ENCODE measurements around the gene JMJD6. TPM values are rescaled to one million over a fixed set of nuclear protein-coding genes. Genes with fewer than 3 reads are reported as not detected.
"Not testable (repeated sequence)": the region's sequence is repeated elsewhere in the genome, so short reads cannot be mapped to it uniquely, and the experiment has no call there.

Gene JMJD6
- 10 to 100 TPM; 72.2 to 76.2 TPM for total RNA-seq

DNA sequence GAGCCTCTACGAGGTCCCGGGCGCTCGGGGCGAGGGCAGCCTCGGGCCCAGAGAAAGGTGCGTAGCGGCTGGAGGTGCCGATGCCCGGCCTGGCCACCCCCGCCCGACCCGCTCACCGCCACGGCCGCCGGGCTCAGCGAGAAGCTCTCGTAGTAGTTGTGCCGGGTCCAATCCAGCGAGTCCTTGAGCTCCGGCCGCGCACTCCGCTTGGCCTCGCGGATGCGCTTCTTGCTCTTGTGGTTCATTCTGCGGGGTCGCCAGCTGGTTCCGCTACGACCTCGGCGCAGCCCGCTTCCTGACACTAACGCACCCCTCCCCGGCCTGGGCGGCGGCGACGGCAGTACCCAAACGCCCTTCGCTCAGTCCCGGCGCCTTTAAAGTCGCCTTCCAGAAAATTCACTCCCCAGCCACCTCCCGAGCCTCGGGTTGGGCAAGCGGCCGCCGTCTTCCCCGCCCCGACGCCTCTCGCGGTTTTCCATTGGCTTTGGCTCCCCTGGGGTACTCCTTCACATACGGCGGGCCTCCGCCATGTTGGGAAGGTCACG lies at the start of gene JMJD6:
Gene JMJD6 (minus strand): TSS at position 376 of the 545 bp plus-strand sequence. CDS start 131 bp downstream, at position 245.
- POLR2A ChIA-PET, result interaction anchor here (0.9 to 6.6 kb wide), 5 partner anchors 8 to 168 kb away, joined by 3 to 87 read pairs (median 6); partner anchors contain the start of genes MFSD11 and SRSF2

DNA sequence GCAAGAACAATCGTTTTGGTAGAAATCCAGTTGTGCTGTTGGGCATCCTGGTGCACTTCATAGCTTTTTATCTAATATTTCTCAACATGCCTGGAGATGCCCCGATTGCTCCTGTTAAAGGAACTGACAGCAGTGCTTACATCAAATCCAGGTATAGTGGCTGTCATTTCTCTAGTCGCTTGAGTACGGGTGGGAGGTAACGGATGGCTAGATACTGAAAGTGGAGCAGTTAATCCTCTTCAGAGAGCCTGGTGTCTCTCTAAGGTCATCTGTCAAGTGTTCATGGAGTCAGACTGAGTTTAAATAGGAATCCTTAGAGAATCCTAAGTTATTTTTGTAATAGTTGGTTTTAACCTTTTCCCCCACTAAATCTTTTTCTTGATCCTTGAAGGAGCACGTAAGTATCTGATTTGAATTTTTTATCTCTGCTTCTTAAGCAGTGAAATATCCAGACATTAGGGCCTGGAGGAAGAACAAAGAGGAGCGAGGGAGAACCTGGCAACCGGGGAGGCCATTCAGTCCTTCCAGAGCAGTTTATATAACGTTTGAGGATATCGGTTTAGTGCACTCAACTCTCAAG lies 48.7 kb upstream of the JMJD6 start:
- ChIA-PET POLR2A (no interaction called here), CTCF (no interaction called here)

More for the DNA sequence above, at the start of gene JMJD6:
- CTCF ChIA-PET, result interaction anchor here (0.7 to 2.9 kb wide), 4 partner anchors 10 to 60 kb away, joined by 3 to 18 read pairs (median 10); partner anchors contain the start of genes MFSD11 and SRSF2

DNA sequence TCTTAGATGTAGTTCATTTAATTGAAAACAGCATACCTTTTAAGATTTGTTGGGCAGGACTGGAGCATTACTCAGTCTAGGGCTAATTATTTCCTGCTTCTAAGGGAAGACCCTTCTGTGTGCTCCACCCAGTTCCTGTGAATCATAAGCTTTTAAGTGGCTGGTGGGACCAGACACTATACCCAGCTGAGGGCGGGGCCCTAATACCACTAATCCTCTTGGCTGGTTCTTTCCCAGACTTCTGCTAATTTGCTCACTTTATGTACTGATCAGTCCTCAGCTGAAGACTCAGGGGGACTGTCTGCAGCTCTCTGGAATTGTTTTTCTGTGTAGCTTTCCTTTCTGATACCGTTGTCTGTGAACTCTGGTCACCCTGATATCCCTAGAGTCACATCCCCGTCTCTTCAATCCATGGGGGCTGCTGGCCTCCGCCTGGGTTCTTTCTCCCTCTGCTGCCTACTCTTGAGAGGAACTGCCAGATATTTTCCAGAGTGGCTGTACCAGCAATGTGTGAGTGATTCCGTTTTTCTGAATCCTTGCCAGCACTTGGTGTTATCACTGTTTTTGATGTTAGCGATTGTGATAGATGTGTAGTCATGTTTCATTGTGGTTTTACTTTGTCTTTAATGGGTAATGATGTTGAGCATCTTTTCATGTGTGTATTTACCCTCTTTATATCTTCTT lies 46.6 kb upstream of the JMJD6 start:
- POLR2A ChIA-PET, result interaction anchor here (0.9 kb wide), 1 partner anchor 55 kb away, joined by 3 read pairs; no protein-coding TSS in a partner anchor

DNA sequence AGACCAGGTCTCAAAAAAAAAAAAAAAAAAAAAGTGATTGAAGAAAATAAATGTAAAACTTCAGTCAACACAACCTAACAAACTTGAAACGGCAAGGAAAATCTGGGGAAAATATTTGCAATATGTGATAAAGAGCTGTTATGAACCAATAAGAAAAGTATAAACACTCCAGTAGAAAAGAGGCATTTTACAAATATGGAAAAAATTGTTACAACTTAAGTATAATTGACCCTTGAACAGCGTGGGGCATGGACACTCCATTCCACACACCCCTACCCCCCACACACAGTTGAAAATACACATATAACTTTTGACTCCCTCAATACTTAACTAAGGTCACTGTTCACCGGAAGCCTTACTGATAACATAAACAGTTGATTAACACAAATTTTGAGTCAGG lies 32.2 kb upstream of the JMJD6 start:
- POLR2A ChIA-PET, result interaction anchor here (0.6 to 0.7 kb wide), 2 partner anchors 22 to 330 kb away, joined by 3 read pairs; no protein-coding TSS in a partner anchor
- CTCF ChIA-PET, result interaction anchor here (0.7 kb wide), 3 partner anchors 11 to 42 kb away, joined by 3 to 4 read pairs (median 4); no protein-coding TSS in a partner anchor

More for the DNA sequence above, 46.6 kb upstream of the JMJD6 start:
- CTCF ChIA-PET, result interaction anchor here (1.1 to 1.2 kb wide), 2 partner anchors 20 to 35 kb away, joined by 3 read pairs; partner anchors contain the start of gene MFSD11

DNA sequence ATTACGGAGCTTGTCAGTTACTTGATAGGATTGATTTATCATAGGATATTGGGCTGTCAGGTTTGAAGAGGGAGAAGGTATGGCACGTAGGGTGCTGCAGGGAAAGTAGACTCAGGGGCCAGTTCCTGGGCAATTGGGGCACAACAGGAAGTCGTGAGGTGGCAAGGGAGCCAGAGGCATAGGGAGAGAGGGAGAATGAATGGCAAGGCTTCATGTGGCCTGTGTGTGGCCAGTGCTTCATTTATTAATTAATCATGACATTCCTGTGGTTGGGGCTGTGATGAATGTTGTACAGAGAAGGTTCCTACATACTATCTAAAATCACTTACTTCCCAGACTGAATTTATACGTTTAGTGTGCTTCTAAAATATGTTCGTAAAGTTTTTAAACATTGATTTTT lies 30.9 kb upstream of the JMJD6 start:
- POLR2A ChIA-PET, result no interaction called here
- CTCF ChIA-PET, result interaction anchor here (0.6 kb wide), 1 partner anchor 454 kb away, joined by 3 read pairs; no protein-coding TSS in a partner anchor

DNA sequence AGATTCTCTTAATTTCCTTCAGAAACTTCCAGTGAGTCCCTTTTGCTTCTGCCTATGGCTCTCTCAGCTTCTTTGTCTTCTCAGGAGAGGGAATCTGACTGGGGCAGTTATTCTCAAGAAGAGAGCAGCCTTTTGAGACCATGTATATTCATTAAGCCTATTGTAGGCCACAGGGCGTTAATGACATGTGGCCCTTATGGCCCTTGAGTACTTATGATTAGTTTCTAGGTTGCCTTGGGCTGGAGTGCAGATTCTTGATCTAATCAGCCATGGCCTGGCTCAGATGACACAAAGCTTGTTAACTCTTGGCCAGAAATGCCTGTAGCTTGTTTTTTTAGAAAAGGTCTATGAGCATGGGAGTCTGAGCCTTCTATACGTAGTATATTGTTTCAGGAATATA lies 28.9 kb upstream of the JMJD6 start:
- ChIA-PET POLR2A (no interaction called here), CTCF (no interaction called here)

DNA sequence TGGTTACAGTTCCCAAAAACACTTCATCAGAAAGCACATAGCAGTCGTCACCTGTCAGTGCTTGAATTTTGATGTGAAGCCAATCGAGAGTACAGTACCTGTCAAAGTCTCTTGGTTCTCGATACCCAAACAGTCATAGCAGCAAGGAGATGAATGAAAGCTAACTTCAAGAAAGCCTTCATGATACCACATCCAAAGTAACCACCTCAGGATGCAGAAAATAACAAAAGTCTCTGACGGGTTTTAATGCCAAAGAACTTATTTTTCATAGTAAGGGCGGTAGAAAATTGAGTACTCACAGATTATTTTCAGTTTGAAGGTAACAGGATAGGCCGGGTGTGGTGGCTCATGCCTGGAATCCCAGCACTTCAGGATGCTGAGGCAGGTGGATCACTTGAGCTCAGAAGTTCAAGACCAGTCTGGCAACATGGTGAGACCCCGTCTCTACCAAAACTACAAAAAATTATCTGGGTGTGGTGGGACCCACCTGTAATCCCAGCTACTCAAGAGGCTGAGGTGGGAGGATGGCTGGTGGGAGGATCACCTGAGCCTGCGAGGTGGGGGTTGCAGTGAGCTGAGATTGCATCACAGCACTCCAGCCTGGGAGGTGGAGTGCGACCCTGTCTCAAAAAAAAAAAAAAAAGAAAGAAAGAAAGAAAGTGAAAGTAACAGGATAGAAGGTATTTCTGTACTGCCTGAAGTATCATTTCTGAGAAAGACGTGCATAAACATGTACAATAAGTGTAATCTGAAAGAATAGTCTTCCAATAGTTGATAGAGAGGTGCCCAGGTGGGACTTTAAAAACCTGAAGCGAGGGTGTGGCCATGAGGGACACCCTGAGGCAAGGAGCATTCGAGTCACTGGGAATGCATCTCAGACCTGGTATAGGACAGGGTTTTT lies 26.9 kb upstream of the JMJD6 start:
- ChIA-PET POLR2A (interaction anchor here (0.6 kb wide), 1 partner anchor 68 kb away, joined by 4 read pairs; no protein-coding TSS in a partner anchor), CTCF (interaction anchor here (1.0 kb wide), 1 partner anchor 19 kb away, joined by 3 read pairs; no protein-coding TSS in a partner anchor)

DNA sequence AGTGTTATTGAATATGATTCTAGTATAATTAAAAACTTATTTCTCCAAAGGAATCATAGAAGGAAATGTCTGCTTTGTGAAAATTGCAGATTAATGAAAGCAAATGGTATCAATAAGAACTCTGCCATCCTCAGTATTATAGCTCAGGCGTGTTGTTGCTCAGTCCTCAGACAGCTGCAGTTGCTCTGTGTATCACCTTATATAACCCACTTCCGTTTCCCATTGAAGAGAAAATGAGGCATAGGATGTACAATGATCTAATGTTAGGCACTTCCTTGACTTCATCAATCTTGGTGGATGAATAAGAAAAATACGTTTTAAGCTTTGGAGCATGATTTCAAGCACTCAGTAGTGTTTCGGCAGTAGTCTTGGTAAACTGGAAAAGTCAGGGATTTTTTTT lies 25.6 kb upstream of the JMJD6 start:
- POLR2A ChIA-PET, result interaction anchor here (0.7 to 1.1 kb wide), 4 partner anchors 14 to 913 kb away, joined by 3 to 8 read pairs (median 3); no protein-coding TSS in a partner anchor
- CTCF ChIA-PET, result interaction anchor here (1.0 to 1.1 kb wide), 2 partner anchors 26 to 35 kb away, joined by 3 to 4 read pairs; no protein-coding TSS in a partner anchor

DNA sequence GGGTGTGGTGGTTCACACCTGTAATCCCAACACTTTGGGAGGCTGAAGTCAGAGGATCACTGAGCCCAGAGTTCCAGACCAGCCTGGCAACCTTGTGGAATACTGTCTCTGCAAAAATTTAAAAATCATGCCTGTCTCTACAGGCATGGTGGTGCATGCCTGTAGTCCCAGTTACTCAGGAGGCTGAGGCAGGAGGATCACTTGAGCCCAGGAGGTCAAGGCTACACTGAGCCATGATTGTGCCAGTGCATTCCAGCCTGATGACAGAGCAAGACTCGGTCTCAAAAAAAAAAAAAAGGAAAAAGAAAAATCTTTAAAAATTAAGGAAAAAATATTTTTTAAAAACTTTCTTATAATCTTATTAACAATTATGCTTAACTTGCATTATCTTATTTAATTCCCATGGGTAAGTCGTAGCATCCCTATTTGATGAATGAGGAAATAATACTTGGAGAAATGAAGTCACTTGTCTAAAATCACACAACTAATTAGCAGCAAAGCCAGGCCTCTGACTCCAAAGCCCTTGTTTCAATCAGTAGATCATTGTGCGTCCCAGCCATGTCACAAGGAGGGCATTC lies 25.1 kb upstream of the JMJD6 start:
- POLR2A ChIA-PET, result interaction anchor here (0.8 to 1.1 kb wide), 2 partner anchors 14 to 16 kb away, joined by 3 to 8 read pairs; no protein-coding TSS in a partner anchor

DNA sequence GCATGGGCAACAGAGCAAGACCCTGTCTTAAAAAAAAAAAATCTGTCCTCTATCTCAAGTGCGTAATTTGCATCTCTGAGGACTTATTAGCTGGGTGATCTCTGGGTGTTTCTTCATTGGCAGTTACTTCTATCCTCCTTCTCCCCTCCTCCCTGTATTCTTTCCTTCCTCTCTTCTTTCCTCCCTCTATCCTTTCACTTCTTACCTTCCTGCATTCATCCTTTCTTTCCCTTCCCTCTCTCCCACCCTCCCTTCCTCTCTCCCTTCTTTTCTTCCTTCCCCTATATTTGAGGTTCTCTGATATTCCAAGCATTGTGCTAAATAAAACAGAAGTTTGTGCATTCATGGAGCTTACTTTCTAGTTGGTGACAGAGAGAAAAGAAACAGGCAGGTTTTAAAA lies 22.3 kb upstream of the JMJD6 start:
- CTCF ChIA-PET, result no interaction called here
- POLR2A ChIA-PET, result no interaction called here

More for the DNA sequence above, 25.1 kb upstream of the JMJD6 start:
- CTCF ChIA-PET, result interaction anchor here (1.0 to 1.1 kb wide), 2 partner anchors 26 to 35 kb away, joined by 3 to 4 read pairs; no protein-coding TSS in a partner anchor

DNA sequence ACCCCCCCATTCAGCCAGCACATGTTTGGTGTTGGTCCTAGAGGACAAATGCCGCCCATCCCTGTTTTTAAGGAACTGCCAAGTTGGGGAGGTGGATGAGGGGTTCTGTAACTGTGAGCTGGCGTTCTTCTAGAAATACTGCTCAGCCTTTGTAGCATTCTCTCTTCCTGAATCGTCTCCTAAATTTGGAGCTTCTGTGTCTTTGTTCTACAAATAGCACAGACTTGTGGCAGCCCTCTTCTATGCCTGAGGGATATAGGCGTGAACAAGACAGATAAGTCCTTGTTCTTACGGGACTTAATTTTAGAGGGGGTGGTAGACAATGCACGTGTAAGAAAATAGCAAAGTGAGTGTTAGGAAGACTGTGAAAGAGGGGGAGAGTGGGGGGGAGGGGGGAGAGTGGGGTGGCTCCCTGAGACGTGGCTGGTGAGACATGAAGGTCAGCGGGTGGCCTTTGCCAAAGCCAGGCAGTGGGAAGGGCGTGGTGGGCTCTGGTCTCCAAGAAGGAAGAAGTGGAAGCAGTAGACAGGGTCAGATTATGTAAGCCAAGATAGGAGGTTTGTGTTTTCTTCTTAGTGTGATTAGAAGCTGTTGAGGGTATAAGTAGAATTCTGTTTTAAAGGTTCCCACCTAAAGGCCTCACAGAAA lies 21.4 kb upstream of the JMJD6 start:
- CTCF ChIA-PET, result interaction anchor here (0.6 kb wide), 2 partner anchors 11 to 22 kb away, joined by 3 to 4 read pairs; no protein-coding TSS in a partner anchor
- POLR2A ChIA-PET, result no interaction called here

DNA sequence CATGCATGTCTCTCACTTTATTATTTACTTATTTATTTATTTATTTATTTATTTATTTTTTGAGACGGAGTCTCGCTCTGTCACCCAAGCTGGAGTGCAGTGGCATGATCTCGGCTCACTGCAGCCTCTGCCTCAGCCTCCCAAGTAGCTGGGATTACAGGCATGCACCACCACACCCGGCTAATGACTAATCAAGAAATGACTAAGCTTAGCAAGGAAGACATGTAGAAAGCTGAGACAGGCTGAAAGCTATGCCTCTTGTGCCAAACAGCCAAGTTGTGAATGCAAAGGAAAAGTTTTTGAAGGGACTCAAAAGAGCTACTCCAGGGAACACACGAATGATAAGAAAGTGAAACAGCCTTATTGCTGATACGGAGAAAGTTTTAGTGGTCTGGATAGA lies 19.4 kb upstream of the JMJD6 start:
- POLR2A ChIA-PET, CTCF ChIA-PET: not testable (repeated sequence)

DNA sequence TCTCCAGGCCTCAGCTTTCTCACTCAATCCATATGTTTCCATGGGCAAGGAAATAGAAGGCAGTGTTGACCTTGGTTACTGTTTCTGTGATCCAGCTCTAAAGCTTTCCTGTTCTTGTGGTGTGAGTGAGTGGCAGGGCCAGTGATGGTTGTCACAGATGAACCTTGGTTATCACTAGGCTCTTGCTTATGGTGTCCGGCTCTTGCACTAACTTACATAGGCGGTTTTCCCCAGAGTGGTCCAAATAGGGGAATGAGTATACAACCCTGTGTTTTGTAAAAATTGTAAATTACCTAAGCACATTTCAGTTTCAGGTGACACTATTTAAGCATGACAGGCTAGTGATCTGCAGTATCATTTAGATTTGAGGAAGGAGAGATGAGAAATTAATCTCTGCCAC lies 18.3 kb upstream of the JMJD6 start:
- ChIA-PET CTCF (no interaction called here), POLR2A (no interaction called here)

DNA sequence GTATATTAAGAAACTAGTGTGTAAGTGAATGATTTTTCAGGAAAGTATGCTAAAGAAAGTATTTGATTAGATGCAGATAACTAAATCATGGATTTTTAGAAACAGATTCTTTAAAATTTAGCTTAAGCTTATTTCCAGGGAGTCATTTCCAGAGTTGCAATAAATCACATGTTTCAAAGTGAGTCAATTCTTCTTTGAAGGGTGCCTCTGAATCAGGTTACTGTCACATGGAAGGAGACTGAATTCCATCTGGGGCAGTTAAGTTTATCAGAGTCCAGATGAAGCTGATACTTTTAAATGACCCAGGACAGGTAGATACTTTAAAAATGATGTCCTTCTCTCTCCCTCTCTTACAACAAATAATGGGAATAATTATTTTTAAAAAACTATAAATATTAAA lies 16.6 kb upstream of the JMJD6 start:
- ChIA-PET CTCF (interaction anchor here (1.2 kb wide), 1 partner anchor 26 kb away, joined by 6 read pairs; no protein-coding TSS in a partner anchor), POLR2A (interaction anchor here (0.6 kb wide), 1 partner anchor 23 kb away, joined by 8 read pairs; no protein-coding TSS in a partner anchor)

DNA sequence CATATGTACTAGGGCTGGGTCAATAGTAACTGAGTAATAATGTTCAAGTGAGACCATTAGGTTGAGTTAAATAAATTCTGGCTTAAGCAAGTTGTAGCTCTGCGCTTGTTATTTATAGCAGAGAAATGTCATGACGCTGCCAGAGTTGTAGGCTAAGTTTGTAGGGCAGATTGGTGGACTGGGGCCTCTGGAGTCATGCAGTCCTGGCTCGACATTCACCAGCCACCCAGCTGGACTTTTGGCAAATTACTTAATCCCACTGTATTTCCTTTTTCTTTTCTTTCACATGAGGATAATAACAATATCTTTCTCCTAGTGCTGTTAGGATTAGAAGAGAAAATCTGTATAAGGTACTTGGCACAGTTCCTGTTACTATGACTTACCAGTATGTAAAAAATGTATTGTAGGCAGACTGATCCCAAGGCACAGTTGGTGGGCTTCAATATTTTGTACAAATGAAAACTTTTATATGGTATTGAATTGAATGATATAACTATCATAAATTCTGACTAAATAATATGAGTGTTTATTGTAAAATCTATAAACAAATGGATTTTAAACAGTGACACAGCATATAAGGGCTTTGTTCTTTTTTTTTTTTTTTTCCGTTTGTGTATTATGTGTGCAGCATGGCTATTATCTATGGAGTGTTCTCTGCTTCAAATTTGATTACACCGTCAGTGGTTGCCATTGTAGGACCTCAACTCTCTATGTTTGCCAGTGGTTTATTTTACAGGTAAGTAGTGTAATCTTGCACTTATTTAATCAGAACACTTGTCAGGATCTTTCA lies 14.1 kb upstream of the JMJD6 start:
- POLR2A ChIA-PET, result no interaction called here
- CTCF ChIA-PET, result no interaction called here

DNA sequence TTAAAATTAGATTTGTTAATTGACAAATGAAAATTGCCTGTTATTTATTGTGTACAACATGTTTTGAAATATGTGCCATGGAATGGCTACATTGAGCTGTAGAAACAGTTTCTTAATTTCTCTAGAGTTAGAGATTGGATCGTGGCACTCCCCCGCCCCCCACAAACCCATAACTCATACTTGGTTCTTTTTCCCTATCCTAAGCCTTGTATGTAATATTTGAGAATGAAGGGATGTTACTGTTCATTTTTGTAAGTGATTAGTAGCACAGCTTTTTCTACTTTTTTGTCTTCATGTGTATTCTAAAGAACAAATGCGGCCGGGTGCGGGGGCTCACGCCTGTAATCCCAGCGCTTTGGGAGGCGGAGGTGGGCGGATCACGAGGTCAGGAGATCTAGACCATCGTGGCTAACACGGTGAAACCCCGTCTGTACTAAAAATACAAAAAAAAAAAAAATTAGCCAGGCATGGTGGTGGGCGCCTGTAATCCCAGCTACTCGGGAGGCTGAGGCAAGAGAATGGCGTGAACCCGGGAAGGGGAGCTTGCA lies 13.2 kb upstream of the JMJD6 start:
- CTCF ChIA-PET, result not testable (repeated sequence)
- POLR2A ChIA-PET, result interaction anchor here (5.5 kb wide), 1 partner anchor 13 kb away, joined by 87 read pairs; the partner anchor contains the start of genes JMJD6 and METTL23

DNA sequence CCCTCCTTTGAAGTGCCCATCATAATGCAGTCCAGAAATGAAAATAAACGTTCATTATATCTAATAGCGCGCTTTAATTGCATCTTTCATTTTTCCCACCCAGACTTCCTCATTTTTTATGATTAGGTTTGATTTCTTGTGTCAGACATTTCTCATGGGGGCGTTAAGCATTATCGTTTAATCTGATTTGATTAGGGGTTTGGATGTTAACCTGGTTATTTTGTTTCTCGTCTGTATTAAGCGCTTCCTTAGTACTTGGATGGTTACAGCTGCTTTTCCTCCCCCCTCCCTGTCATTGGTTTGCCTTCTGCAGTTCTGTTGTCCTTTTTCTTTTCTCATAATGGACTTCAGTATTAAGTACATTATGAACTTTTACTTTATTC lies 12.1 kb upstream of the JMJD6 start:
- POLR2A ChIA-PET, result interaction anchor here (5.5 kb wide), 1 partner anchor 12 kb away, joined by 87 read pairs; the partner anchor contains the start of genes JMJD6 and METTL23
- CTCF ChIA-PET, result interaction anchor here (0.9 to 3.3 kb wide), 2 partner anchors 11 to 34 kb away, joined by 3 to 18 read pairs; partner anchors contain the start of genes JMJD6 and METTL23

Measured in activated CD8-positive, alpha-beta memory T cell treated with anti-CD3 and anti-CD28 coated beads for 36 hours (primary cell).